Measurements from ENCODE around the gene HSH2D. TPM values are rescaled to one million over a fixed set of nuclear protein-coding genes. Genes with fewer than 3 reads are reported as not detected.
A peak's percentile ranks its signal among the peaks of the same experiment; 100 is the strongest.
"Not testable (repeated sequence)": the region's sequence is repeated elsewhere in the genome, so short reads cannot be mapped to it uniquely, and the experiment has no call there.

Gene HSH2D
- total RNA-seq, 1 experiment from 2014 or later, result not detected

DNA sequence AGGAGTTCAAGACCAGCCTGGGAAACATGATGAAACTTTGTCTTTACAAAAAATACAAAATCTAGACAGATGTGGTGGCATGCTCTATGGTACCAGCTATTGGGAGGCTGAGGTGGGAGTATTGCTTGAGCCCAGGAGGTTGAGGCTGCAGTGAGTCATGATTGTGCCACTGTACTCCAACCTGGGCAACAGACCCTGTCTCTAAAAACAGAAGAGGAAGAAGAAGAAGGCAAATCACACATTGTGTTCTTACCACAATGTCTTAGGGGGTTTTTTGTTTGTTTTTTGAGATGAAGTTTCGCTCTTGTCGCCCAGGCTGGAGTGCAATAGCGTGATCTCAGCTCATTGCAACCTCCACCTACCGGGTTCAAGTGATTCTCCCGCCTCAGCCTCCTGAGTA lies 35.4 kb downstream of the HSH2D start:
- in situ Hi-C loops (cut with HindIII; ENCODE audit: low pct_unique_long_range_greater_than_20kb, low sequenced_read_pairs); DNase-seq (ENCODE audit: low read depth): not testable (repeated sequence)

DNA sequence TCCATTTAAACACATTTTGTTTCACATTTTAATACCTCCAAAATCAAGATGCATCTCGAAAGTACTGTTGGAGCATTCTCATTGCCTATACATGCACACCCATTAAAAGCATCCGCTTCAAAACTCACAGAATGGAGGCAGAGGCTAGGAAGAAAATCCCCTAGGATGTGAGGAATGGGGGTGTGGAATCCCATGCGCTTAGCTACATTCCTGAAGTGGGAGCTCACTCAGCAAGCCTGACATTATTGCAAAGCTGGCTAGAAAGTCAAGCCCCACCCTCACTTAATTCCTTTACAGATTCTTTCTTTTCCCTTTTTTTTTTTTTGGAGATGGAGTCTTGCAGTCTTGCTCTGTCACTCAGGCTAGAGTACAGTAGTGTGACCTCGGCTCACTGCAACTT lies 37.1 kb downstream of the HSH2D start:
- peak; percentile 41 for DNase-seq (ENCODE audit: low read depth)
- in situ Hi-C loops (cut with HindIII; ENCODE audit: low pct_unique_long_range_greater_than_20kb, low sequenced_read_pairs), result no loop called here

DNA sequence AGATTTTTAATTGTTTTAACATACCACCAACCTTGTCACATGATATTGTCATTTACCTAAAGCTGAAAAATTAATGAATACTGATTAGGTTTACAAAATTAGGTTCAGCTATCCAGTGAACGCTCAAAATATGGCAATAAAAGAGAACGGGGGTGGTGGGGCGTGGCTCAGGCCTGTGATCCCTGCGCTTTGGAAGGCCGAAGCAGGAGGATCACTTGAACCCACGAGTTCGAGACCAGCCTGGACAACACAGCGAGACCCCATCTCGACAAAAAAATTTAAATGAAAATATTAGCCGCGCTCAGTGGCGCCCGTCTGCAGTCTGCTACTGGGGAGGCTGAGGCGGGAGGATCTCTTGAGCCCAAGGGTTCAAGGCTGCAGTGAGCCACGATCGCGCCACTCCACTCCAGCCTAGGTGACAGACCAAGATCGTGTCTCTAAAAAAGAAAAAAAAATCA lies 41.2 kb downstream of the HSH2D start:
- in situ Hi-C loops (cut with HindIII; ENCODE audit: low pct_unique_long_range_greater_than_20kb, low sequenced_read_pairs), result no loop called here
- no peak for DNase-seq (ENCODE audit: low read depth)

DNA sequence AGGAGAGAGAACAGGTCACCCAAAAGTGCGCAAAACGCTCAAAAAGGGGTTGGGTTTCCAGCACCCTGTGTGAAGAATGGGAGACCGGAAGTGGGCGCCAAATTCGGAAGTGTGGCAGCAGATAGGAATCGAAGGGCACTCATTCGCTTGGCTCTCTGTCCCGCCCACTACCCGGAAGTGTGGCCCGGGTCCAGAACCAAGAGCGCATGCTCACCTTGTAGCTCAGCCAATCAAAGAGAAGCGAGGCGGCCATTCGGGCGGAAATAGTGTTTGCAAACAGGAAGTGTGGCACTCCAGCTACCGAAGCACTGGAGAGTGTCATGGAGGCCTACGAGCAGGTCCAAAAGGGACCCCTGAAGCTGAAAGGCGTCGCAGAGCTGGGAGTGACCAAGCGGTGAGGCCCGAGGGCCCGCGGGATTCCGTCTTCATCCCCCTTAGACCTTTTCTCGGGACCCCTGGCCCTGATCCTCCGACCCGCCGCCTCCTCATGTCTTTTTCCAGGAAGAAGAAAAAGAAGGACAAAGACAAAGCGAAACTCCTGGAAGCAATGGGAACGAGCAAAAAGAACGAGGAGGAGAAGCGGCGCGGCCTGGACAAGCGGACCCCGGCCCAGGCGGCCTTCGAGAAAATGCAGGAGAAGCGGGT lies 41.8 kb downstream of the HSH2D start, which contains the start of gene FAM32A:
Gene FAM32A (plus strand): TSS at position 288 of the 645 bp plus-strand sequence. CDS start 33 bp downstream, at position 321.
- DNase-seq (ENCODE audit: low read depth), result peak; percentile 98
- in situ Hi-C loops (cut with HindIII; ENCODE audit: low pct_unique_long_range_greater_than_20kb, low sequenced_read_pairs), result no loop called here

DNA sequence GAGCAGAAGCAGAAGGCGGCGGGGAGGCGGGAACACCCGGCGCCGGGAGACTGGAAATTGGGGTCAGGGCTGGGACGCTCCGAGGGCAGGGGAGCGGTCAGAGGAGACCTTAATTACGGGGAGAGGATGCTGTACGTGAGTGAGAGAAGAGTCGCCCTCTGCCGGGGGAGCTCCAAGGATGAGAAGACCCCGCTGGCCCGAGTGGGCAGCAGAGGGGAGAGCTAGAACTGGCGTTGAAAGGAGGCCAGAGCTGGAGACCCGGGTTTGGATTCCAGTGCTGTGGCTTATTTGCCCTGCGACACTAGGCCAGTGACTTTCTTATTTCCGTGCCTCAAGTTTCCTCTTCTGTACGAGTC lies 42.3 kb downstream of the HSH2D start:
- in situ Hi-C loops (cut with HindIII; ENCODE audit: low pct_unique_long_range_greater_than_20kb, low sequenced_read_pairs), result no loop called here
- DNase-seq (ENCODE audit: low read depth), result peak; percentile 42

DNA sequence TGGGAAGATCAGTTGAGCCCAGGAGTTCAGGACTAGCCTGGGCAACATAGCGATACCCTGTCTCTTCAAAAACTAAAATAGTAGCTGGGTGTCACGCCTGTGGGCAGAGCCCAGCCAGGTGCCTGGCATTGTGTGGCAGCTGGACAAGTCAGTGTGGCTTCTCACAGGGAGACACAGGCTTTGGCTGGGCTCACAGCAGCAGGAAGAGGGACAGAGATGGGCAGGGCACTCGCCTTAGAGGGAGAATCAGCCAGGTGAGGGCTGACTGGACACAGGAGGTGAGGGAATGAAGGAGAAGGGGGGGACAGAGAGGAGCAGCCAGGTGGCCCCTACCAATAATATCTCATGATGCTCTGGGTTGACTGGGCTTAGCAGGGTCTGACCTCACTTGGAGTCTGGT lies 45.0 kb downstream of the HSH2D start:
- in situ Hi-C loops (cut with HindIII; ENCODE audit: low pct_unique_long_range_greater_than_20kb, low sequenced_read_pairs), result no loop called here

DNA sequence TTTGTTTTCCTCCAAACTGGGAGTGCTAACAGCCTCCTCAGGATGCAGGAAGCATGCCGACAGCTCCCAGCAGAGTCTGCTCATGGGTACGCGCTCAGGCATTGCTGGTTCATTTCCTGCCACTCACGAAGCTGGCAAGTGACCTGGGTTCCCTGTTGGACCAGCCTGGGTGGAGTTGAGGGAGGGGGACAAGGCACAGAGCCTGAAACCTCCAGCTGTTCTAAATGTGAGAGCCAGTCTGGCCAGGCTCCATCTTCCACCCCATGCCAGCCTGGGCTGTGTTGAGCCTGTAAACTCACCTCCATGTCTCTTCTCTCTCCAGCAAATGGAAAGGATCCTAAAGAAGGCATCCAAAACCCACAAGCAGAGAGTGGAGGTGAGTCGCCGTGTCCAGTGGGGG lies 46.7 kb downstream of the HSH2D start:
- no peak for DNase-seq (ENCODE audit: low read depth)
- in situ Hi-C loops (cut with HindIII; ENCODE audit: low pct_unique_long_range_greater_than_20kb, low sequenced_read_pairs), result no loop called here

More for the DNA sequence above, 45.0 kb downstream of the HSH2D start:
- DNase-seq (ENCODE audit: low read depth), result no peak

DNA sequence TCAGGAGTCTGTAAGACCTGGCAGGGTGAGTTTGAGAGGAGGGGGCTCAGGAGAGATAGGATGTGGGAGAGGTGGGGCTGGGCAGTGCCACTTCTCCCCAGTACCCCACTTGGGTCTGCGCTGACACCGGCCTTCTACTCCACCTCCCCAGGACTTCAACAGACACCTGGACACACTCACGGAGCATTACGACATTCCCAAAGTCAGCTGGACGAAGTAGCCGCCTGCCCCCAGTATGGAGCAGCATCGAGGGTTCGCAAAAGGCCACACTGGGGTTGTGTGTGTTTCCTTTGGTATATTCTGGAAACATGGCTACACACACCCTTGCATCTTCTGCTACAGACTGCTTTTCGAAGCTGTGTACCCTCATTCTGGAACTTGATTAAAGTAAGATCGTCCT lies 47.3 kb downstream of the HSH2D start:
- no peak for DNase-seq (ENCODE audit: low read depth)

DNA sequence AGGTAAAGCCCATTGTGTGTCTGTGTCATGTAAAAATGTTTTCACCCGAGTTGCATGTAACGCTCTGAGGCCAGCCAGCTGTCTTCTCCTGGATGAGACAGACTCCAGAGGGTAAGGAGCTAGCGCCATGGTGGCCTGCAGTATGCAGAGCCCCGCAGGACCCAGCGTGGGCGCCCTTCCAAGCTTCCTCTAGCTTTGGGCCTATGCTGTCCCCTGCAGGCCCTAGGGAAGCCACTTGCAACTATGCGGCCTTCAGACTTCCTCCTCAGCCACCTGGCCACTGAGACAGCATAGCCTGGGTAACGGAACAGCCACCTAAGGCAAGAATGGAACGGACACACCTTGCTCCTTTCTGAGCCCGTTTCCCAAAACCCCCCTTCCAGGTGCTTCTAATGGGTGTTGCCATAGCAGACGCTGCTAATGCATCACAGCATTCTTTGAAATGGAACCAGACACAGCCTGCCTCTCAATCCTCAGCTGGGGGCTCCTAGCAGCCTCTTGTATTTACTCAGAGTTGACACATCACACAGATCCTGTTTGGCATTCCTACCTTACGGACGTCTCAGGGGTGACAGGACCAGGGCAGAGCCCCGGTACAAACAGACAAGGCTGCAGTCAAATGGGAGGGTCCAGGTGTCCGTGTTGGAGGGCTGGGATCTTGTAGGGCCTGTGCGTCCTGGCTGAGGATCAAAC lies 47.9 kb downstream of the HSH2D start:
- in situ Hi-C loops (cut with HindIII; ENCODE audit: low pct_unique_long_range_greater_than_20kb, low sequenced_read_pairs), result no loop called here
- DNase-seq (ENCODE audit: low read depth), result no peak

More for the DNA sequence above, 47.3 kb downstream of the HSH2D start:
- in situ Hi-C loops (cut with HindIII; ENCODE audit: low pct_unique_long_range_greater_than_20kb, low sequenced_read_pairs), result no loop called here

DNA sequence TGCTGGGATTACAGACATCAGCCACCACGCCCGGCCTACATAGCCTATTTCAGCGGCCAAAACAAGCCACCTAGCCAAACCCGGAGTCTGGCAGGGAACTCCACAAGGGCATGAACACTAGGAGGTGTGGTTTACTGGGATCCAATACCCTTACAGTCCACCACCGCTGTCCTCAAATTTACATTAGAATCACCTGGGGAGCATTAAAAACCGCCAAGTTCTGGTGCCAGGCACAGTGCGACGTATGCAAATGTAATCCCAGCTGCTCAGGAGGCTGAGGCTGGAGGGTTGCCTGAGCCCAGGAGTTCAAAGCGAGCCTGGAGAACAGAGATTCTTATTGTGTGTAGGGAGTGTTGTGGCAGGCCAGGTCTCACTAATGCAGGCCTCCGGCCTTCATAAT lies 50.0 kb downstream of the HSH2D start:
- in situ Hi-C loops (cut with HindIII; ENCODE audit: low pct_unique_long_range_greater_than_20kb, low sequenced_read_pairs), result no loop called here
- DNase-seq (ENCODE audit: low read depth), result no peak

DNA sequence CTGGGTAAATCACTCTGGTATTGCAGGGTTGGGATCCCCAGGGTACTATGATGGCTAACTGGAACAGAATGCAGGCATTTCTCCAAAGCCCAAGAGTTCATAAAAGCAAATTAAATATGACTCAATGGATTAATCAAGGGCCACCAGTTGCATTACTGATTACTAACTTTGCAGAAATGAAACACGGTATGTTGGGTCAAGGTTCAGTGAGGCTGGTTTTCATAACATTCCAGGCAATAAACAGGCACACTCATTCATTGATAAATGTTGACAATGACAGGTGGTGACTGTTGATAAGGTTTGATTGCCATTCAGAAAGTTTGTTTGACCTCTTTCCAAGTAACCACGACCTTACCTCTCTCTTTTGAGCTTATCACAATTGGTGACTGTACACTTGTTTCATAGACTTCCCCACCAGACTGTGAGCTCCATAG lies 53.7 kb downstream of the HSH2D start:
- no peak for DNase-seq (ENCODE audit: low read depth)
- in situ Hi-C loops (cut with HindIII; ENCODE audit: low pct_unique_long_range_greater_than_20kb, low sequenced_read_pairs), result no loop called here

DNA sequence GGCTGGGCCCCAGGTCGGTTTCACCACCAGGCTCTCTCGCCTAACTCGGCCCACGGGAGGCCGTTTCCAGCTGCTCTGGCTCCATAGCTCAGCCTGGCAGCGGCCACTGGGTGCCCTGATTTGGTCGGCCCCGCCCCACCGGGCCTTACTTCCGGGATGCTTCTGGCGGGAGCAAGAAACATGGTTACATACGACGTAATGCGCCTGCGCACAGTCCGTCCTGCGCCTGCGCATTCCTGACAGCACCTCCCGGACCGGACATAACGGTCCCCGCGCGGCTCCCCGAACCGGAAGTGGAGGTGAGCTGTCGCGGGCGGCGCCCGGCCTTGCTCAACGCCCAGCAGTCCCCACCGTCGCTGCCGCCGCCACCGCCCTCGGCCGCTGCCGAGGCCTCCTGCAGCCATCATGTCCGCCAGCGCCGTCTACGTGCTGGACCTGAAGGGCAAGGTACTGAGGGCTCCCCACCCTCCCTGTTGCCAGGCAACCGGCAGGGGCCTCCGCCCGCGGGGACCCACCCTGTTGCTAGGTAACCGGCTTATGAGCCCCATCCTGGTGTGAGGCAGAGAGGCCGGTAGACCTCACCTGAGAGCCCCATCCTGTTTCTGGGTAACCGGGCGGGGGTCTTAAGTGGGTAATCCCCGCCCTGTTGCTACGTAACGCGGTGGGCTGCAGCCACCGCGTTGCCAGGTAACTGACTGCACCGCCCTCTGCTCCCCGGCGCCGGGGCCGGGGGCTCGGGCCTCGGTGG lies 54.3 kb downstream of the HSH2D start, which contains the start of gene AP1M1:
Gene AP1M1 (plus strand): TSS at position 290 of the 748 bp plus-strand sequence. CDS start 116 bp downstream, at position 406.
- DNase-seq (ENCODE audit: low read depth), result peak; percentile 95
- in situ Hi-C loops (cut with HindIII; ENCODE audit: low pct_unique_long_range_greater_than_20kb, low sequenced_read_pairs), result no loop called here

DNA sequence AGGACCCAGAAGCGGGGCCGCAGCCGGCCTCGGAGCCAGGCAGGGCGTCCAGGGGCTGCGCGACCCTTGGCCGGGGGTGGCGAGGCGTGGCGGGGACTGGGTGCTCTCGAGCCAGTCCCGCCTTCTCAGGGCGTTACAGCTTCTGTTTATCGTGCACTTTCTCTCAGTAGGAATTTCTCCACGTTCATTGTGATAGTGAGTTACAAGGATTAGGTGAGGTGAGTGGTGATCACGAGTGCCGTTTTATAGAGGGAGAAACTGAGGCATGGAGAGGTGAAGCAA lies 54.8 kb downstream of the HSH2D start:
- DNase-seq (ENCODE audit: low read depth), result peak; percentile 19
- in situ Hi-C loops (cut with HindIII; ENCODE audit: low pct_unique_long_range_greater_than_20kb, low sequenced_read_pairs), result no loop called here

DNA sequence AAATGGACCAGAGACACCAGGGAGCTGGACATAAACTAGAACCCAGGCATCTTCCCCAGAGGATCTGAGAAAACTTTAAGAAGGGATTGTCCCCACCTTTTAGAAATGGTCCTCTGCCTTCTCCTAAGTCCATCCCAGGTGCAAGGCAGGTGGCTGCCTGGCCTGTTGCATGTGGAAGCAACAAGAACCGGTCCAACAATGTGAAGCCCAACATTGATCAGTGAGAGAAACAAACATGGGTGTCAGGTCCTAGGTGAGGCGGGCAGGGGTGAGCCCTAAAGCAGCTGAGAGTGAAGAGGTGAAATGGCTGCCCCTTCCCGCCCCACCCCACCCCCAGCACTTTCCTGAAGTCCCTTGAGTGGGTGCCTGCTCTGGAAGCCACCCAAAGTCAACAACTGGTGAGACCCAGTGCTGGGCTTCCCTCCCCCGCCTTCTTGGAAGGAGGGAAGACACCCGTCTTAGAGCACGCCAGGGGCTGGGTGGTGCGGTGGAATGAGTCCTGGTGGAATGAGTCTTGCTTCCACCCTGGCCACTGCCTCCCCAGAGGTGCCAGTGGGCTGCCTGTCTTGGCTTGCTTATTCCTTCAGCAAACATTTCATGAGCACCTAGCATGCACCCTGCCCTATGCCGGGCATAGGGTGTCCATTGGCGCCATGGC lies 55.9 kb downstream of the HSH2D start:
- in situ Hi-C loops (cut with HindIII; ENCODE audit: low pct_unique_long_range_greater_than_20kb, low sequenced_read_pairs), result no loop called here
- DNase-seq (ENCODE audit: low read depth), result no peak

DNA sequence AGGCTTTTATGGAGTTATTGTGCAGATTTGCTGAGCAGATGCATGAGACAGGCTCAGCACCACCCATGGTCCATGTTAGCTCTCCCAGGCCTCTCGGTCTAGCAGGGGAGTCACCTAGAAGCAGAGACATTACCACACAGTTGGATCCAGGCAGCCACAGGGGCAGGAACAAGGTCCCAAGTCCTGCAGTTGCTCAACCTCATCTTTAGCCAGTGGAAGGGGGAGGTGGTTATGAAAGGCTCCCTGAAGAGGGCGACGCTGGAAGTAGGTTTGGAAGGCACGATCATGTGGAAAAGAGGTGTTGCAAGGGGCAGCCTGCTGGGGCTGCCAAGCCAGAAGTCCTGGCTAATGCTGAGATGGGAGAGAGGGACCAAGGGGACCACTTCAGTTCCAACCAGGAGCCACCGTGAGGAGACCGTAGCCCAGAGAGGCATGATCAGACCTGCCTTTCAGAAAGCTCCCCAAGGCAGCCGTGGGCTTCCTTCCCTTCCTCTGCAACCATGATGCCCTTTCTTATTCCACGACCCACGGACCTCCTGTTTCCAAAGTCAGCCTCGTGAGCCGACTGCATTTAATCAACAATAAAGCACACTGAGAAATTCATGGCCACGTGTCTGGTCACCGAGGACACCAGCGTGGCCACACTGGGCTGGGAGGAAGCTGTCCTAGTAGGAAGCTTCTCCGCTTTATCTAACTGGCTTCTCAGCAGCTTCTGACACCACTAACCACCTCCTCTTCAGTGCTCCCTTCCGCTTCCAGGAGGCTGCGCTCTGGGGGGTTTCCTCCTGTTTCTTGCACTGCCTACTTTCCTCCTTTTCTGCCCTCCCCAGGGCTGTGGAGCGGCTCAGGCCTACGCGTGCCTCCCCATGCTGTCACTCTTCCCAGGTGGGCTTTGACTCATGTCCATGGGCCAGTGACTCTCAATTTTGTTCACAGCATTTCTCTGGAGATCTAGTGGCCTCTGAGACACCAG lies 56.8 kb downstream of the HSH2D start:
- no peak for DNase-seq (ENCODE audit: low read depth)
- in situ Hi-C loops (cut with HindIII; ENCODE audit: low pct_unique_long_range_greater_than_20kb, low sequenced_read_pairs), result loop anchor here (25.0 kb wide), 1 partner anchor 162 kb away; no protein-coding TSS in a partner anchor

DNA sequence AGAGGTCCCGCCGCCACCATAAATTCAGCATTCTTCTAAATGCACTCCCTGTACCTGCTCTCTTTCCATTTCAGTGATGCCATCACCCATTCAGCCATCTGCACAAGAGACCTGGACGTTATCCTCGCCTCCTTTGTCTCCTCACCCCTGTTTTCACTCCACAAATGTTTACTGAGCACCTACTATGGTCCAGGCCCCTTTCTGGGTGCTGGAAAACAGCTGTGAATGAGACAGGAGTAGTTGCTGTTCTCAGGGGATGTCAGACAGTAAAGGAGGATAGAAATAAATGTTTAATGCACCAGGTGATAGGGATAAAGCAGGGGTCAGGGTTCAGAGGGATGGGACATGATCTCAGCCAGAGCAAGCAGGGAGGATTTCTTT lies 57.5 kb downstream of the HSH2D start:
- in situ Hi-C loops (cut with HindIII; ENCODE audit: low pct_unique_long_range_greater_than_20kb, low sequenced_read_pairs), result loop anchor here (25.0 kb wide), 1 partner anchor 161 kb away; no protein-coding TSS in a partner anchor

More for the DNA sequence above, 57.5 kb downstream of the HSH2D start:
- no peak for DNase-seq (ENCODE audit: low read depth)

Data from Caki2 (cell line).